ENCODE measurements around the gene LAMA1.

Gene LAMA1

DNA sequence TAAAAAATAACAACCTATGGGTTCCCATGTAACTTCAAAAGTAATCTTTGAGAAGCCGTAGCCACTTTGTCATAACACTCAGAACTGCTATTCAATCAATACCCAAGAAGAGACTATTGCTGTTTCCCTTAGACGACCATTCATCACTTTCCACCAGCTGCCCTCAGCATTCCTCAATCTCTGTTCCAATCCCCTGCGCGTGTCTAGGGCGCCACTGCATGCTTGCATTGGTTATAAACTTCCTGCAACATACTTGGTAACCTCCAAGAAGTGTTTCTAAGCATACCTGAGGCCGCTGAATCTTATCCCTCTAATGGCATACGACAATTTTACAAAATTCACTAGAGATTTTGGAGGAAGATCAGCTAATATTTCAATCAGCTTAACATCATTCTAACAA, 134.2 kb downstream of the LAMA1 start:
- no peak for DNase-seq (ENCODE audit: low read depth)

DNA sequence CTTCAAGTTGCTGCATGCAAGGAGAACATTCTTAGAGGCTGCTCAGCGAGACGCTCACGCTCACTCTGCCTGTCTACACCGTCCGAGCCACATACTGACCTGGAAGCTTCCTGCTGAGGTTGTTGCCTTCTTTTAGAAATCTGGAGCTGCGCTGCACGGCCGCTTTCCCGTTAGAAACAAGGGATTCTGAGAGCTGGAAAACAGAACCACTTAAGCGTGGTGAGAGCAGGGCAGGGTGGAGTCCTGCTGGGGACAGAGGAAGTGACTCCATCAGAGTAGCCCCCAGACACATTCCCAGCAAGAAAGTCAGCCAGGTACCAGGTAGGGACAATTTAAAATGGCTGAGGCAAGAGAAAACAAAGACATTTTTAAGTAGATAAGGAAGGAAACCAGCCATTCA, 135.2 kb downstream of the LAMA1 start:
- no peak for DNase-seq (ENCODE audit: low read depth)

DNA sequence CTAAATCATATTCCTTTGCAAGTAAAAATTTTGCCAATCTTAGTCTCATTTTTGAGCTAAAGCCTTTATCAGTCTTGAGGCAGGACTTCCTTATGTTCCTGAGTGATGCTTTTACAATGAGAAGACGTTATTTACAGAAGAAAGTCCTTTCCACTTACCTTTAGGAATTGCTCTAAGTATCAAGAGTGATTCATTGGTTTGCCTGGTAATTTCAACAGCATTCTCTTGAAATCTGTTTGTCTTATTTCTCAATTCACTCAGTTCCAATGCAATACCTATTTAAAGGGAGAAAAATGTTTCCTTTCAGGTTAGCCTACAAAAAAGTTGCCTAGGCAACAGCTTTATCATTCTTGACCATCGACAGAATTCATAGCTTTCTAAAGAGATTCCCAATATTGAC, 137.2 kb downstream of the LAMA1 start:
- no peak for DNase-seq (ENCODE audit: low read depth)

DNA sequence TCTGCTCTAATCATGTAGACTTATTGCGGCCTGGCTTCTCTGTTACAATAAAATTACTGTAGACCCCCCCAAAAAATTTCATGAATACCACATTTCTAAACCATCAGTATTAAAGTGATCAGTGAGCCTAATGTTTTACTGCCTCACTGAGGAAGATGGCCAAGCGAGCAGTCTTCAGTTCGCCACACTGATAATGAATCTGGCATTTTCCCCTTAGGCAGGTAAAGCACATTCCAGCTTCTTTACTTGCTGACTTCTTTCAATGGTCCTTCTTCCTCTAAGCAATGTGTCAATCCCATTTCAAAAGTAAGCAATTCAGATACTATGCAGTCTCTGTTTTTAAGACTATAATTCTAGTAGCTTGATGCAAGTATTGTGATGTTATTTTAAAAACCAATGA, 137.6 kb downstream of the LAMA1 start:
- no peak for DNase-seq (ENCODE audit: low read depth)

DNA sequence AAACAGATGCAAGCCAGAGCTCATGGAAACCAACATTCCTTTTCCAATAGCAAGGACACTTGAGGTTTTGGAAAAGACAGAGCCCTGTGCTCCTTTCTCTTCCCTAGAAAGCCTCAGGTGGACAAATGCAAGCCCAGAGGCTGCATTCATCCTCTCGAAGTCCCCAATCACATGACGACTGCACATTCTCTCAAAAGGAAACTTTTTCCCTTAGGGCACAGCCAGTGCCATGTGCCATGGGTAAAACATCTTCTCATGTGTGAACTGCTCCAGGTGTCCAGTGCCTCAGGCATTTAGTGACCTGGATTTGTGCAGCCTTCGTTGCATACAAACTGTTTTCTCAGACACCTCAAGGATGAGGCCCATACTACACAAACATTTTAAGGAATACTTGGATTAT, 140.7 kb downstream of the LAMA1 start:
- no peak for DNase-seq (ENCODE audit: low read depth)

DNA sequence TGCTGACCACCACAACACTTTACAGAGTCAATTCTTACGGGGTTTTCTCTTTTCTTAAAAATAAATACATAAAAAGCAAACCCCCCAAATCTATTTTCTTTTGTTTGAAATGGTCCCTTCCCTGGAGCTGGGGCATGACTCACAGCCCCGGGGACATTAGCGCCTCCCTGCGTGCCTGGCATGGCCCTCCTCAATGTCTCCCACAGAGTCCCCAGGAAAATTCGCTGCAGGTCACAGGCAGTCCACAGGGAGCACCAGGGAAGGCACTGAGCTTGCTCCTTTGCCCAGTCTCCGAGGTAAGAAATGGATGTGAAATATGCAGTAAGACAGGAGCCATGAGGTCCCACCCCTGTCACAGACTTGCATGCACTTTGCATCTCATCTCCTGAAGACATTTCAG, 142.5 kb downstream of the LAMA1 start:
- no peak for DNase-seq (ENCODE audit: low read depth)

DNA sequence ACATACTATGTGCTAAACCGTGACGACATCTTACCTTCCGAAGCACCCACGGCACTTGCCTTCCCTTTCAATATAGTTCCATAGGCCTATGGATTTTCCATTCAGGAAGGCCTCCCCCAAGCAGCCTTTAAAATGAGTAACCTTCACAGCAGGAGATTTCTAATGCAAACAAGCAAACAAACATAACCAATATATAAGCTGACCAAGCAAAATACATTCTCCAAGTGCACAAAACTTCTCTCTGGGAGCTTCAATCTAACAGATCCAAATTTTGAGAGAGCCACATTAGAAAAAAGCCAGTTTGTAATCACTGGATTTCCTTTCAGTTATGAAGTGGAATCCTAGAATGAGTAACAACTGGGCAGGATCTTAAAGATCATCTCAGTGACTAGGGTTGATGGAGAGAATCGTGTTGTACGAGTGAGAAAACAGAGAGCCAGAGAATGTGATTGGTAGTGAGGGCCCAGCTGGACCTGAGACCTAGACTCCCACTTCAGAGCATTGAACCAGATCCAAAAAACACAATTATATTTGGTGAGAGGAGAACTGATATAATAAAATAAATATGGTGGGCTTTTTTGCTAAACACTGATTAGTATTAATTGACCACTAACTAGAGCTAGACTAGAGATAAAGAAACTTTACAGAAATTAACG, 145.6 kb downstream of the LAMA1 start:
- DNase-seq (ENCODE audit: low read depth), result no peak

DNA sequence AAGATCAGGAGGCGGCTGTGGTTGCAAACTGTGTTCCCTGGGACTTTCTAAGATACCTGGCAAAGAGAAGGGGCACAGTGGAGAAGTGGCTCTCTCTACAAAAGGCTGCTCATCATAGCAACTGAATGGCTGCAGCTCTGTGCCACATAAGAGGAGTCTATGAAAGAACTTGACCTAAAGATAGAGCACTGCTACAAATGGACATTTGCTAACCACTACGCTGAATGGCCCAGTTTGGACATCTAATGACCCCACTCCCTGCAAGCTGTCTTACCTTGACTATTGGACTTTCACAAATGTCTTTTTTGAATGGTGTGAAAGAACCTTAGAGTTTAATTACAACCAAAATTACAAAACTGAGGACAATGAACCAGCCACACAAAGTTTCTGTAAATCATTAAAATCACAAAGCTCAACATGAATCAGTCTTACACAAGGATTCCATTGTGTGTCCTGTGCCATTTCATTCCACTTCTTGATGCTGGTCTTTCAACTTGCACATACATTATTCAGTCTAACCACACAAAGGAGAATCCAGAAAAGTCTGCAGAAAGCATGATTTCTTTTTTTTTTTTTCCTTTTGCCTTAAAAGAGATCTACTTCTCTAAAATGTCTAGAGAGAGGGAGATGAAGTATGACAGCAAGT, 154.0 kb downstream of the LAMA1 start:
- no peak for DNase-seq (ENCODE audit: low read depth)

DNA sequence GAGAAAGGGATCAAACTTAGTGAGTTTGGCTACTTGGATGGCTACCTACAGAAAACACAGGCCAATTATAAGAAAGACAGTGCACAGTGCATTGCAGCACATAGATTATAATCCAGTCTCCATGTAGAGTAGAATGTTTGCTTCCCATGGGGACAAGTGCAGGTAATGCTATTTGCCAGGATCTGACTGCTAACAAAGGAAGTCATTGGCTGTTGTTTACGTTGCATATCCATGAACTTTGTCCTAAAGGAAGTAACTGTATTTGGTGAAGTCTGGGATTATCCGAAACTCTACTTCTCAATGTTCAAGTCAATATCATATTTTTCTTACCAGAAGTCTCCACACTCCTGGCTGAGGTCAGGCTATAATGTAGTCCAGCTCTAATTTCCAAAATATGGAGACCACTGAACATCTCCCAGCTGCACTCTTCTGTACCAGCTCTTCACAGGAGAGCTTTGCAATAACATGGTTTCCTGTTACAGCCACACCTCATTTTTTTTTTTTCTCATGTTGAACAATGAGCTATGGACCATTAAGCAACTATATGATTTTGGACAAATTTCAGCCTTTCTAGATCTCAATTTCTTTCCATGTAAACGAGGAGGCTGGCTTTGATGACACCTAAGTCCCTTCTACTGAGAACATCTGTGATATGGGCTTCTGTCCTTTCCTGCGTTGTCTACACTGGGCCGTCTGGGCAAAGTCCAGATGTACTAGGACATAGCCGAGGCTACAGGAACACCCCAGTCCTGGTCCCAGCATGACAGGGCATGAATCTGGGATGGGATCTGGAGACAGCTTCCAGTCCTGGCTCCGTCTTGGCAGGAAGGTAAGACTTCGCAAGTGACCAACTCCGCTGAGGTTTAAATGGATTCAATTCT, 154.8 kb downstream of the LAMA1 start:
- DNase-seq (ENCODE audit: low read depth), result no peak

DNA sequence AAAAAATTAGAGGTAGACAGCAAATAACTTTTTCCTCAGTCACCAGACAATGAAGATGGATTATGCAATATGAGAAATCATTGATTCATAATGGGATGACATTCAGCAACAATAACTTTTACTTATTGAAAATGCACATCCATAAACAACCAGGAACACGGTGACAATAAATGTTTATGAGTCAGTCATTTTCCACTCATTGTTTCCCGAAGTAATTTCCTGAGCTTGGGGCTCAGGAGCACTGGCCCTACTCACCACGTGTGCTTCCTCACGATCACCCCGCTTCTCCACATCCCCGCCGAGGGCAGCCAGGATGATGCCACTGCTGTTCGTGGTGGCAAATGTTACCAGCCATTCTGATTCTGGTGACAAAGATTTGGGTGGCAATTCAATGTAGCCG, 156.3 kb downstream of the LAMA1 start:
- no peak for DNase-seq (ENCODE audit: low read depth)

DNA sequence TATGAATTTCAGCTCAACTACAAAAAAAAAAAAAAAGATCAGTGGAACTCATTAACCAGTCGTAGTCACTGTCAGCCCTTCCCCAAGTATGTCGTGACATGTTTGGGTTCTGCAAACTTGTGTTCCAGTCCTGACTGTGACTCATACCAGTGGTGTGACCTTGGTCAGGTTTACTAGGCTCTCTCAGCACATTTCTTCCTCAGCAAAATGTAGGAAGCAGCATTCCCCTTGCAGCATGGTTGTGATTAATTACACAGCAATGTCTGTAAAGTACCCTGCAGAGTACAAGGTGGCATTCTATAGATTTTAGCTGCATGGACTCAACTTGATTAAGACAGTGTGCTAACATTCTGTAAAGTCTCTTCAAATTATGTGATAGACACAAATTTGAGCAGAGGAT, 156.9 kb downstream of the LAMA1 start:
- no peak for DNase-seq (ENCODE audit: low read depth)

DNA sequence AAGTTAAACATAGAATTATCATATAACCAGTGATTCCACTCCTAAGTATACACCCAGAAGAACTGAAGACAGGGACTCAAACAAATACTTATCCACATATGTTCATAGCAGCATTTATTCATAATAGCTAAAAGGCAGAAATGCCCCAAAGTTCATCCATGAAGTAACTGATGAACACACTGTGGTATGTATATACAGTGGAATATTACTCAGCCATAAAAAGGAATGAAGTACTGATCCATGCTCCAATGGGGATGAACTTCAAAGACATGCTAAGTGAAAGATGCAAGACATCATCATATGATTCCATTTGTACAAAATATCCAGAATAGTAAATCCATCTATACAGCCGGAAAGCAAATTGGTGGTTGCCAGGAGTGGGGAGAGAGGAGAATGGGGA, 157.5 kb downstream of the LAMA1 start:
- DNase-seq (ENCODE audit: low read depth), result no peak

DNA sequence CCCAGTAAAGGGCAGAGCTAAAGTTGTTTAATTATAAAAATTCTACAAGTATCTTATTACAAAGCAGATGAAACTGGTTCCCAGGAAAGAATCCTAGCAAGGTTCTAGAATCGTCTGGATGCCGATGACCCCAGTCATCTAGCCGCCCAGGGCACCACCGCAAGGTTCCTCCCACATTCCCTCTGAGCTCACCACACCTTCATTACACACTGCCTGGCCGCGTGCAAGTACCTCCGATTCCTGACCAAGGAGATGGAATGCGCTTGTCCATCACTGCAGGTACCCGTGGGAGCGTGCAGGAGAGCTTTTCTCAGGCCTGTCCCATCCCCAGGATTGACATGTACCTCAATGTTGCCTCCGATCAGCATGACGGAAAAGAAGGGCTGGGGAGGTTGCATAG, 158.5 kb downstream of the LAMA1 start:
- DNase-seq (ENCODE audit: low read depth), result no peak

DNA sequence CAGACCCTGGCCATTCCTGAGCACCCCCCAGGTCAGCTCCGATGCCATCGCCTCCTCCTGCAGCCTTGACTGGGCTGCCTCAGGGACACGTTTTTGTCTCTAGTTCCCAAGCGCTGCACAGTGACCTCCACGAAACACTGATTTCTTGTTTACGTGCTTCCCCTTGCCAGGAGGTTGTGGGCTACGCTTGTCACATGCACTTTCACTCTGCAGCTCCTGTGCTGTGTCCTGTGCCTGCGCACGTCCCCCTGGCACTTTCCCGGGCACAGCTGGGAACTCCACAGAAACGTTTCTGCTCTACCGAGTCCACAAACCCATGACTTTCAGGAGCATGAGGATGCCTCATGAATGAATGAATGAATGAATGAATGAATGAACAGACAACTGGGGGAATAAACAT, 160.6 kb downstream of the LAMA1 start:
- no peak for DNase-seq (ENCODE audit: low read depth)

DNA sequence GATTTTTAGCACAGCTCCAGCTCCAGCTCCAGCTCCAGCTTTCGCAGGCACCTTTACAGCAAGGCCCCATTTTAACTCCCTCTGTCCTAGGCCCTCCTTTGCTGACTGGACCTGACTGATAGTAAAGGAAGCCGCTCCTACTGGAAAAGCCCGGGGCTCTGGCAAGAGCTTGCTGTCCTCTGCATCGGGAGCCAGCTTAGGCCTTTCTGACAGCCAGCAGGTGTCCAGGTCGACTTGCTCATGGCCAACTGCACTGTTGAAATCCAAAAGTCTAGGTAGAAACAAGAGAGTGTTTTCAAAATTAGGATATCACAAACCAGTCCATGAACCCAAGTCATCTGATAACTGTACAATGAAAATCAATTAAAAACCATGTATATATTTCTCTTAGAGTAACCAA, 161.1 kb downstream of the LAMA1 start:
- DNase-seq (ENCODE audit: low read depth), result no peak

DNA sequence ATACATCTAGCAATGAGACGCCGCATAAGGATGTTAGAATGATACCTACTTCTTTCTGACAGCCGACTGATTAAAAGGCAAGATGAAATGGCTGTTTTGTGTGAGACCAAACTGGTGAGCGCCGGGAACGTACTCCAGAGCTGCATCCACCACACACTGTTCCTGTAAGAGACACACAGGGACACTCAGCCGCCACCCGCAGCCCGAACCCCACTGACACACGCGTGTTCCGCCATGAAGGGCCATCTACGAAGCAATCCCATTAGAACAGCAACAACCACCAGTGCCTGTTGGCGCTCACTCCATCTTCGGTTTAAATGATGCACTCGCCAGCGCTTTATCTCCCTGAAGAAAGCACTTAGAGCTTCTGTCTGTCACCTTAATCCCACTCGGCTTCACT, 162.3 kb downstream of the LAMA1 start:
- DNase-seq (ENCODE audit: low read depth), result no peak

DNA sequence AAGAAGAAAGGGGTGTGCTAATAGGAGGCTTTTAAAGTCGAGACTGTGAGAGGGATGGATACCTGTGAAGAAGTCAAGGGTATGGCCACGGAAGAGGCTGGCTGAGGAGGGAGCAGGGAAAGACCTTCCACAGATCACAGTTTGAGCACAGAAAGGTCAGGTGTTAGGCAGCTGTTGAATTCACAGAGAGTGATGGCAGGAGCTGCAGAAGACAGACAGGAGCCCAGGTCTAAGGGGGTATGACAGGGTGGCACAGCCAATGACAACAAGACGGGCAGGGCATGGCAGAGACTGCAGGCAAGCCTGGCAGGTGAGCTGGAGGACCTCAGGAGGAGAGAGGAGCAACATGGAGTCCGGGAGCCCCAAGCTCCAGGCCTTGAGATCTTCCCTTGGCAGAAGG, 163.1 kb downstream of the LAMA1 start:
- no peak for DNase-seq (ENCODE audit: low read depth)

DNA sequence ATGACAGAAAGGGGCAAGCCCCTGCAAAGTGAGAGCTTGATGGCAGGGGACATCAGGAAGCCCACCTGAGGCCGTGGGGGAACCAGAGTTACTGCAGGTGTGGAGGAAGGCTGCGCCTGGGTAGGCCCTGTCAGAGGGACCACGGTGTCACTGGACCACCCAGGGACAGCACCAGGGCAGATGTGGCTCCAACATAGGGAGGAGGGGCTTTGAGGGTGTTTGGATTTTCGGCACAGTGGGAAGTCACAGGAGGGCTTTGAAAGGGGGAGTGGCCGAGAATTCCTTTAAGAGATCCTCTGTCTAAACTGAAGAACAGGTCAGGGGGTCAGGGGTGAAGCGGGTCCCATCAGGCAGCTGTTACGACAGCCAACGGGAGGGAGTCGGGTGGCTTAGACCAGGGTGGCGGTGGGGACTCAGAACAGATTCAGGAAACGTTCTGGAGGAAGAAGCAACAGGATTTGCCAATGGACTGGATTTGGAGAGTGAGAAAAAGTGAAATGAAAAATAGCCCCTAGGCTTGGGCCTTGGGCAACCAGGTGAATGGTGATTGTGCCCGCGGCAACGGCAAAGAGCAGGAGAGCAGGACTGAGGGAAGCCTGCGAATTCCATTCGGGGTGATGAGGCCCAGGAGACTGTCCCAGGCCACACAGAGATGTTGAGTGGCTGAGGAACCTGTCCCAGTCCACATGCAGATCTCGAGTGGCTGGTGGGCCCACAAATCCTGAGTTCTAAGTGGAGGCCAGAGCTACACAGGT, 166.1 kb downstream of the LAMA1 start:
- no peak for DNase-seq (ENCODE audit: low read depth)

DNA sequence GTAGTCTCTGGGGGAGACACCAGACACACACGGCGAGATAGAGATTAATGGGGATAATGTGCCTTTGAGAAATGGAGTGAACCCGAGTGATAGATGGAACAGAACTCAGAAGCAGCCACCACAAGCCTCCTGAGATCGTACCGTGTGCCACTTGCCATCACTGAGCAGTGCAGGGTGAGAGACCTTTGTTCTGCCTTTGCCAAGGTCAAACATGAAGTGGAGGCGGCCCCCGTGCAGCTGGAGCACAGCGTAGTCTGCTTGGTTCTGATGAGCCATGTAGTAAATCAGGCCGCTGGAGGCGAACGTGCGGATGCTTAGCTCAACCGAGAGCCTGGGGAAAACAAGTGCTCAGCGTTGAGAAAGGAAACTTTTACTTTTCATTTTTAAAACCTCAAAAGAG, 167.0 kb downstream of the LAMA1 start:
- DNase-seq (ENCODE audit: low read depth), result no peak

DNA sequence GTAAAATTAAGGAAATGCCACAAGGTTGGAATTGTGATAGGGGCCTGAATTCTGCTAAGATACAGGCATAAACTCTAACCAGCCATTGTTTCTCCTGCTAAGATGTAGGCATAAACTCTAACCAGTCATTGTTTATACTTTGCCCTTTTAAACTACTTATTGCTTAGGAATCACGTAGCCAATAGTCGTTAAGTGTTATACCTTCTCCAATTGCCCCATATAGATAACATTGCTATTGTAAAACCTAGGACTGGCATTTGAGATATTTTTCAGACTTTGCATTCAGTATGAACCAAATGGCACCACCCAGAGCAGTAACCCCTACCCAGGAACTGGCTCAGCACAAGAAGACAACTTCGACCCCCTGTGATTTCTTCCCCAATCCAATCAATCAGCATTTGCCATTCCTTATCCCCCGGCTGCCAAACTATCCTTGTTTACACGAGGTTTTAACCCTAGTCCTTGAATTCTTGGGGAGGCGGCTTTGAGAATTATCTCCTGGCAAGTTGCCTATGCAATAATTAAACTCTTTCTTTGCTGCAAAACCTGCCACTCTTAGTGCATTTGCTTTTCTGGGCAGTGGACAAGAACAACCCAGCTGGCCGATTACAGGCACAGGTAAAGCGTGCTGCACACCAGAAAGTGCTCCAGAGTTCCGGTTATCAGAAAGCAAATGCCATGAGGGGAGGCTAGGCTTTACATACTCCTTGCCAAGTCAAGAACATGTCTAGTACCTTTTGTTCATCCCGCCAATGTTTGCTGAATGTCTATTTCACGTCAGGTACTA, 167.6 kb downstream of the LAMA1 start:
- DNase-seq (ENCODE audit: low read depth), result no peak

DNA sequence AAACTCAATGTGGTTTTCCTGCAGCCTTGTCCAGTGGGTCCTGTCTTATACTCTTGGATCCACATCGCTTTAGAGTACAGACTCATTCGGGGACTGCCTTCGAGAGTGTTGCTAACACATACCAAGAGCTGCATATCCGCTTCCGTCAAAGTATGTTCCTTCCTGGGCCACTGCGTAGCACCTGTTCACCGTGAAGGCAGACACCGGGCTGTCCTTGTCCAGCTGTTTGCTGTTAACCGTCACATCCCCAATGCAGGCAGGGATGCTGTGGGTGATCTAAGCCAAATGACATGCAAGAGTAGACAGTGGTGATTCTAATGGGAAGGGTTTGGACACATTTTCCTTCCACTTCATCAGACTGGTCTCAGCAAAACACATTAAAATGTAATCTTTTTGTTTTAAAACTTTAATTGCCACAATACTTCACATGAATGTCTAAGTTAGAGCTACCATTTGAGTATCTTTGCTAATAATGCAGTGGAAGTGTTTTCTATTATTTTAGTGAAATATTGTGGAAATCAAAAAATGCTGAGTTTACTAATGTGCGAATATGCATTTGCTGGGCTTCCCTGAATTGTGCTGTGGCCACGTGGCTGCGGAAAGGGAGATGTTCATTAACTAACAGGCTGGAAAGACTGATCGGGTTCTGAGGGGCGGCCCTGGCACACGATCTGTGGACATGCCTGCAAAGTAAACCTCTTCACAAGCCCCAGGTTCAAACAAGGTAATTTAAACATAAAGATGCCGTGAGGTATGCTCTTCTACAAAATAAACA, 169.1 kb downstream of the LAMA1 start:
- no peak for DNase-seq (ENCODE audit: low read depth)
